NT2/D1 (cell line): ENCODE results near the gene TP53I3.

Experiments
- SUZ12 ChIP-seq: IDR thresholded peaks from 2 replicates; pipeline ENCODE4 v1.6.1; 2011; ENCODE audit not compliant: insufficient read length, insufficient read depth; ENCODE audit errors: extremely low read depth
- YY1 ChIP-seq: IDR thresholded peaks from 2 replicates; pipeline ENCODE4 v1.6.1; 2011; ENCODE audit not compliant: insufficient read length, insufficient read depth
- ZNF274 ChIP-seq: IDR thresholded peaks from 2 replicates; pipeline ENCODE4 v1.6.1; 2011; ENCODE audit warnings: mild to moderate bottlenecking, low read depth, low read length

- no peak for TF ChIP-seq SUZ12
- no peak for TF ChIP-seq YY1
- no peak for TF ChIP-seq ZNF274
Measured at GRCh38 chr2:24054366-24055010, 30.1 kb downstream of the TP53I3 start.
